Measurements from ENCODE around the gene BMP8B. TPM values are rescaled to one million over a fixed set of nuclear protein-coding genes. Genes with fewer than 3 reads are reported as not detected.
A peak's percentile ranks its signal among the peaks of the same experiment; 100 is the strongest.
"Not testable (repeated sequence)": the region's sequence is repeated elsewhere in the genome, so short reads cannot be mapped to it uniquely, and the experiment has no call there.

The BMP8B gene
- total RNA-seq, 8 experiments from 2014 or later = 0.20 to 3.5 (median 1.1) TPM

GRCh38 chr1:39802496-39803260 is 14.0 kb upstream of the BMP8B start:
- no peak for ATAC-seq (replicated peaks in 6 of 8)
- 63 to 95% (median 92%) methylated on average over 2 to 14 of the region's 14 CpGs for WGBS, 10 experiments
- peaks cover 0 to 2% of the 10 kb centered on the region in 2 donors for H3K4me1 ChIP-seq (replicated peaks in 1 of 2)
- in situ Hi-C loops (cut with MboI; ENCODE audit: low pct_unique_long_range_greater_than_20kb in 2 of 9, low sequenced_read_pairs in 9 of 9, unreplicated experiment in 9 of 9) = loop anchor here in 4 of 9 experiments (25.0 kb wide), 2 partner anchors 160 to 185 kb away; partner anchors contain the start of gene MFSD2A (in 2 of the 4)
- no peak overlapping the region for H3K4me3 ChIP-seq
- H3K27ac ChIP-seq = no peak overlapping the region

GRCh38 chr1:39800471-39800835 is 11.8 kb upstream of the BMP8B start:
- peaks cover 0 to 2% of the 10 kb centered on the region in 2 donors for H3K4me1 ChIP-seq (replicated peaks in 1 of 2)
- no peak for ATAC-seq (replicated peaks in 6 of 8)
- H3K27ac ChIP-seq = no peak overlapping the region
- in situ Hi-C loops (cut with MboI; ENCODE audit: low pct_unique_long_range_greater_than_20kb in 2 of 9, low sequenced_read_pairs in 9 of 9, unreplicated experiment in 9 of 9) = loop anchor here in 4 of 9 experiments (25.0 kb wide), 2 partner anchors 162 to 187 kb away; partner anchors contain the start of gene MFSD2A (in 2 of the 4)
- no peak overlapping the region for H3K4me3 ChIP-seq
- 40 to 100% (median 91%) methylated on average over 1 to 3 of the region's 3 CpGs for WGBS, 10 experiments

GRCh38 chr1:39799770-39800470 is 11.3 kb upstream of the BMP8B start:
- peak; percentile 61 to 96 (median 82) for ATAC-seq (replicated peaks in 6 of 8)
- Histone ChIP-seq H3K27ac (no peak overlapping the region), H3K4me1 (replicated peaks in 1 of 2) (peaks cover 0 to 2% of the 10 kb centered on the region in 2 donors), H3K4me3 (no peak overlapping the region)
- in situ Hi-C loops (cut with MboI; ENCODE audit: low pct_unique_long_range_greater_than_20kb in 2 of 9, low sequenced_read_pairs in 9 of 9, unreplicated experiment in 9 of 9) = loop anchor here in 4 of 9 experiments (25.0 kb wide), 2 partner anchors 162 to 187 kb away; partner anchors contain the start of gene MFSD2A (in 2 of the 4)
- WGBS, 10 experiments = 0% methylated on average over 1 of the region's 8 CpGs; no CpG with 5 or more reads in 9 of the 10 experiments

GRCh38 chr1:39798859-39799769 is 10.4 kb upstream of the BMP8B start:
- peak in 7 of 8 experiments; percentile 14 to 88 (median 44) for ATAC-seq (replicated peaks in 6 of 8)
- 20 to 100% (median 90%) methylated on average over 1 to 12 of the region's 26 CpGs; no CpG with 5 or more reads in 3 of the 10 experiments for WGBS, 10 experiments
- in situ Hi-C loops (cut with MboI; ENCODE audit: low pct_unique_long_range_greater_than_20kb in 2 of 9, low sequenced_read_pairs in 9 of 9, unreplicated experiment in 9 of 9); H3K4me3 ChIP-seq; H3K4me1 ChIP-seq (replicated peaks in 1 of 2); H3K27ac ChIP-seq: not testable (repeated sequence)

- Histone ChIP-seq H3K4me3 (no peak overlapping the region), H3K4me1 (replicated peaks in 1 of 2) (no peaks in the 10 kb centered on the region), H3K27ac (no peak overlapping the region)
- no peak for ATAC-seq (replicated peaks in 6 of 8)
- in situ Hi-C loops (cut with MboI; ENCODE audit: low pct_unique_long_range_greater_than_20kb in 2 of 9, low sequenced_read_pairs in 9 of 9, unreplicated experiment in 9 of 9) = no loop called here
- WGBS, 10 experiments = 0 to 10% (median 0%) methylated on average over 1 of the region's 1 CpG; no CpG with 5 or more reads in 4 of the 10 experiments
Measured at GRCh38 chr1:39795651-39796050, 7.0 kb upstream of the BMP8B start.

GRCh38 chr1:39791838-39792237 is 3.2 kb upstream of the BMP8B start:
- no peak for ATAC-seq (replicated peaks in 6 of 8)
- Histone ChIP-seq H3K4me1 (replicated peaks in 1 of 2) (peaks cover 0 to 3% of the 10 kb centered on the region in 2 donors), H3K4me3 (no peak overlapping the region), H3K27ac (no peak overlapping the region)
- in situ Hi-C loops (cut with MboI; ENCODE audit: low pct_unique_long_range_greater_than_20kb in 2 of 9, low sequenced_read_pairs in 9 of 9, unreplicated experiment in 9 of 9) = no loop called here
- WGBS, 10 experiments = 57 to 100% (median 87%) methylated on average over 1 to 2 of the region's 2 CpGs; no CpG with 5 or more reads in 5 of the 10 experiments

GRCh38 chr1:39789571-39790110 is 976 bp upstream of the BMP8B start:
- in situ Hi-C loops (cut with MboI; ENCODE audit: low pct_unique_long_range_greater_than_20kb in 2 of 9, low sequenced_read_pairs in 9 of 9, unreplicated experiment in 9 of 9) = no loop called here
- H3K27ac ChIP-seq = no peak overlapping the region
- peaks cover 5 to 16% of the 10 kb centered on the region in 2 donors for H3K4me1 ChIP-seq (replicated peaks in 1 of 2)
- peak overlapping the region in 2 of 5 donors; percentile 36 to 48 for H3K4me3 ChIP-seq
- ATAC-seq (replicated peaks in 6 of 8) = no peak
- WGBS, 10 experiments = 6 to 55% (median 36%) methylated on average over 2 to 13 of the region's 15 CpGs; no CpG with 5 or more reads in 3 of the 10 experiments

GRCh38 chr1:39788426-39788757 is 273 bp downstream of the BMP8B start:
- H3K4me3 ChIP-seq = peak overlapping the region; percentile 26 to 48 (median 35)
- WGBS, 10 experiments = no CpG with 5 or more reads among the region's 51 CpGs
- H3K27ac ChIP-seq = no peak overlapping the region
- H3K4me1 ChIP-seq (replicated peaks in 1 of 2) = peaks cover 5 to 16% of the 10 kb centered on the region in 2 donors
- in situ Hi-C loops (cut with MboI; ENCODE audit: low pct_unique_long_range_greater_than_20kb in 2 of 9, low sequenced_read_pairs in 9 of 9, unreplicated experiment in 9 of 9) = no loop called here
- peak in 6 of 8 experiments; percentile 22 to 47 (median 39) for ATAC-seq (replicated peaks in 6 of 8)

GRCh38 chr1:39787964-39788363 is 701 bp downstream of the BMP8B start:
- Histone ChIP-seq H3K4me3 (peak overlapping the region; percentile 26 to 48 (median 35)), H3K4me1 (replicated peaks in 1 of 2) (peaks cover 5 to 16% of the 10 kb centered on the region in 2 donors)
- 3% methylated on average over 26 of the region's 55 CpGs; no CpG with 5 or more reads in 9 of the 10 experiments for WGBS, 10 experiments
- H3K27ac ChIP-seq; in situ Hi-C loops (cut with MboI; ENCODE audit: low pct_unique_long_range_greater_than_20kb in 2 of 9, low sequenced_read_pairs in 9 of 9, unreplicated experiment in 9 of 9): not testable (repeated sequence)
- peak in 3 of 8 experiments; percentile 17 to 38 (median 35) for ATAC-seq (replicated peaks in 6 of 8)

GRCh38 chr1:39787468-39787867 is 1.2 kb downstream of the BMP8B start:
- Histone ChIP-seq H3K4me1 (replicated peaks in 1 of 2) (peaks cover 5 to 16% of the 10 kb centered on the region in 2 donors), H3K4me3 (peak overlapping the region in 1 of 5 donors; percentile 48), H3K27ac (no peak overlapping the region)
- 20 to 100% (median 100%) methylated on average over 1 to 3 of the region's 11 CpGs; no CpG with 5 or more reads in 7 of the 10 experiments for WGBS, 10 experiments
- in situ Hi-C loops (cut with MboI; ENCODE audit: low pct_unique_long_range_greater_than_20kb in 2 of 9, low sequenced_read_pairs in 9 of 9, unreplicated experiment in 9 of 9) = no loop called here
- no peak for ATAC-seq (replicated peaks in 6 of 8)

GRCh38 chr1:39787108-39787375 is 1.6 kb downstream of the BMP8B start:
- WGBS, 10 experiments = 60 to 81% (median 60%) methylated on average over 1 to 4 of the region's 5 CpGs; no CpG with 5 or more reads in 7 of the 10 experiments
- H3K4me3 ChIP-seq; in situ Hi-C loops (cut with MboI; ENCODE audit: low pct_unique_long_range_greater_than_20kb in 2 of 9, low sequenced_read_pairs in 9 of 9, unreplicated experiment in 9 of 9); ATAC-seq (replicated peaks in 6 of 8); H3K27ac ChIP-seq: not testable (repeated sequence)
- H3K4me1 ChIP-seq (replicated peaks in 1 of 2) = peaks cover 5 to 16% of the 10 kb centered on the region in 2 donors

All from motor neuron (in vitro differentiated cells).